ENCODE results near the gene ACOX2. TPM values are rescaled to one million over a fixed set of nuclear protein-coding genes. Genes with fewer than 3 reads are reported as not detected.

Gene ACOX2
- total and polyA plus RNA-seq, 2 of the 13 experiments (the other 11 are each of a cell fraction or from before 2014, with no cell fraction given): 42.6 to 98.5 TPM

GRCh38 chr3:58519668-58520402 is 17.2 kb downstream of the ACOX2 start (continued):
- TF ChIP-seq ZNF468 (CRISPR knock-in tag; IDR thresholded peaks at IDR 0.05) (no peak), TBX2 (CRISPR knock-in tag; IDR thresholded peaks at IDR 0.05; ENCODE audit: borderline replicate concordance) (no peak; the same call in 1 of the 2 replicates), ZNF724P (CRISPR knock-in tag; IDR thresholded peaks at IDR 0.05; ENCODE audit: borderline replicate concordance) (no peak; the same call in 1 of the 2 replicates), ZNF83 (CRISPR knock-in tag; IDR thresholded peaks at IDR 0.05; ENCODE audit: borderline replicate concordance) (no peak; the same call in 1 of the 2 replicates), MIER3 (CRISPR knock-in tag; IDR thresholded peaks at IDR 0.05; ENCODE audit: borderline replicate concordance) (0 out of 2 replicates have a peak, but pooled peaks have one; percentile 26), CSRNP1 (CRISPR knock-in tag; IDR thresholded peaks at IDR 0.05) (0 out of 2 replicates have a peak, but pooled peaks have one; percentile 63), STAT5B (CRISPR knock-in tag; IDR thresholded peaks at IDR 0.05) (no peak), NFAT5 (CRISPR knock-in tag; IDR thresholded peaks at IDR 0.05) (no peak), SETDB1 (CRISPR knock-in tag; IDR thresholded peaks at IDR 0.05; ENCODE audit: borderline replicate concordance) (no peak)
- TF ChIP-seq, protein P1, sequence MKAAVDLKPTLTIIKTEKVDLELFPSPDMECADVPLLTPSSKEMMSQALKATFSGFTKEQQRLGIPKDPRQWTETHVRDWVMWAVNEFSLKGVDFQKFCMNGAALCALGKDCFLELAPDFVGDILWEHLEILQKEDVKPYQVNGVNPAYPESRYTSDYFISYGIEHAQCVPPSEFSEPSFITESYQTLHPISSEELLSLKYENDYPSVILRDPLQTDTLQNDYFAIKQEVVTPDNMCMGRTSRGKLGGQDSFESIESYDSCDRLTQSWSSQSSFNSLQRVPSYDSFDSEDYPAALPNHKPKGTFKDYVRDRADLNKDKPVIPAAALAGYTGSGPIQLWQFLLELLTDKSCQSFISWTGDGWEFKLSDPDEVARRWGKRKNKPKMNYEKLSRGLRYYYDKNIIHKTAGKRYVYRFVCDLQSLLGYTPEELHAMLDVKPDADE (CRISPR knock-in tag; IDR thresholded peaks at IDR 0.05): no peak
- TF ChIP-seq, protein P2, sequence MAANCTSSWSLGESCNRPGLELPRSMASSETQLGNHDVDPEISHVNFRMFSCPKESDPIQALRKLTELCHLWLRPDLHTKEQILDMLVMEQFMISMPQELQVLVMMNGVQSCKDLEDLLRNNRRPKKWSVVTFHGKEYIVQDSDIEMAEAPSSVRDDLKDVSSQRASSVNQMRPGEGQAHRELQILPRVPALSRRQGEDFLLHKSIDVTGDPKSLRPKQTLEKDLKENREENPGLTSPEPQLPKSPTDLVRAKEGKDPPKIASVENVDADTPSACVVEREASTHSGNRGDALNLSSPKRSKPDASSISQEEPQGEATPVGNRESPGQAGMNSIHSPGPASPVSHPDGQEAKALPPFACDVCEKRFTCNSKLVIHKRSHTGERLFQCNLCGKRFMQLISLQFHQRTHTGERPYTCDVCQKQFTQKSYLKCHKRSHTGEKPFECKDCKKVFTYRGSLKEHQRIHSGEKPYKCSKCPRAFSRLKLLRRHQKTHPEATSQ (CRISPR knock-in tag; IDR thresholded peaks at IDR 0.05; ENCODE audit: borderline replicate concordance): no peak
- TF ChIP-seq, protein P3, sequence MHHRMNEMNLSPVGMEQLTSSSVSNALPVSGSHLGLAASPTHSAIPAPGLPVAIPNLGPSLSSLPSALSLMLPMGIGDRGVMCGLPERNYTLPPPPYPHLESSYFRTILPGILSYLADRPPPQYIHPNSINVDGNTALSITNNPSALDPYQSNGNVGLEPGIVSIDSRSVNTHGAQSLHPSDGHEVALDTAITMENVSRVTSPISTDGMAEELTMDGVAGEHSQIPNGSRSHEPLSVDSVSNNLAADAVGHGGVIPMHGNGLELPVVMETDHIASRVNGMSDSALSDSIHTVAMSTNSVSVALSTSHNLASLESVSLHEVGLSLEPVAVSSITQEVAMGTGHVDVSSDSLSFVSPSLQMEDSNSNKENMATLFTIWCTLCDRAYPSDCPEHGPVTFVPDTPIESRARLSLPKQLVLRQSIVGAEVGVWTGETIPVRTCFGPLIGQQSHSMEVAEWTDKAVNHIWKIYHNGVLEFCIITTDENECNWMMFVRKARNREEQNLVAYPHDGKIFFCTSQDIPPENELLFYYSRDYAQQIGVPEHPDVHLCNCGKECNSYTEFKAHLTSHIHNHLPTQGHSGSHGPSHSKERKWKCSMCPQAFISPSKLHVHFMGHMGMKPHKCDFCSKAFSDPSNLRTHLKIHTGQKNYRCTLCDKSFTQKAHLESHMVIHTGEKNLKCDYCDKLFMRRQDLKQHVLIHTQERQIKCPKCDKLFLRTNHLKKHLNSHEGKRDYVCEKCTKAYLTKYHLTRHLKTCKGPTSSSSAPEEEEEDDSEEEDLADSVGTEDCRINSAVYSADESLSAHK (CRISPR knock-in tag; IDR thresholded peaks at IDR 0.05; ENCODE audit: borderline replicate concordance): no peak
